GM18505 (cell line): Measurements from ENCODE around the gene RYR2.

Experiments used
- ATAC-seq: cut with Tn5 transposase; IDR thresholded peaks from one replicate; pipeline ENCODE4 v1.9.1; 2021; ENCODE audit not compliant: unreplicated experiment
- POLR2A ChIP-seq: IDR thresholded peaks from 4 replicates; pipeline ENCODE4 v1.6.1; 2011; ENCODE audit warnings: borderline replicate concordance; ENCODE audit not compliant: insufficient read depth, insufficient read length; ENCODE audit errors: extremely low read depth

The RYR2 gene

DNA sequence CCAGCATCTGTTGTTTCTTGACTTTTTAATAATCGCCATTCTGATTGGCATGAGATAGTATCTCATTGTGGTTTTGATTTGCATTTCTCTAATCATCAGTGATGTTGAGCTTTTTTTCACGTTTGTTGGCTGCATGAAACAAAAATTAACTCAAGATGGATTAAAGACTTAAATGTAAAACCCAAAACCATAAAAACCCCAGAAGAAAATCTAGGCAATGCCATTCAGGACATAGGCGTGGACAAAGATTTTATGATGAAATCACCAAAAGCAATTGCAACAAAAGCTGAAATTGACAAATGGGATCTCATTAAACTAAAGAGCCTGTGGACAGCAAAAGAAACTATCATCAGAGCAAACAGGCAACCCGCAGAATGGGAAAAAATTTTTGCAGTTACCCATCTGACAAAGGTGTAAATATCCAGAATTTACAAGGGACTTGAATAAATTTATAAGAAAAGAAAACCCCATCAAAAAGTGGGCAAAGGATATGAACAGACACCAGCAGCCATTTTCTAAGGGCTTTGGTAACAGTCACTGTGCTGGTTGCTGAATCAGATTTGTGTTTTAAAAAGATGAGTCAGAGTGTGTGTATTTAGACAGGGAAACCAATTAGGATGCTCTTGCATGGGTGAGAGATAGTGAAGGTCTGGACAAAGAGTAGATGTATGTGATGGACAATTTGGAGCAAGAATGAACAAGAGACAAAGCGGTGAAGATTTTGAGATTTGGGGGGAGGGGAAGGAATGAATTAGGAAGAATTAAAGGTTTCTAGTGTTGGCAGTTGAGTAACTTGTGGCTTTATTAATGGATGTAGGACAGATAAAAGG lies 110.7 kb downstream of the RYR2 start:
- TF ChIP-seq POLR2A: no peak
- no peak for ATAC-seq

DNA sequence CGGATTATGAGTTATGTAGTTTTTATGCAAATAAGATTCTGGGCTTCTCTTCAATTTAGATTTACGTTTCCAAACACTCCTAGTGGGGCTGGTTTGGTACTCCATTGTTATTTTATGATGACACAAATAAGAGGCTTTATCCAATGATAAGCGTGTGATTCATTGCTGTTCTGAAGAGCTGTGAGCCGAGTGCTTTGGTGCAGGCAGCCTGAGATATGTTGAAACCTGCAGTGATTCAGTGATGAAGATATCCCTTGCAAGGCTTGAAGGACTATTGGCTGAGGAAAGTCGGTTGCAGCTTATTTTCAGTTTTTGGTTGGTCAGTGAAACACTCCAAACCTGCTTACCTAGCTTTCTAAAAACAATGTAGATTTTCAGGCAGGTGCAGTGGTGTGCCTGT lies 112.2 kb downstream of the RYR2 start:
- no peak for ATAC-seq
- TF ChIP-seq POLR2A: no peak

DNA sequence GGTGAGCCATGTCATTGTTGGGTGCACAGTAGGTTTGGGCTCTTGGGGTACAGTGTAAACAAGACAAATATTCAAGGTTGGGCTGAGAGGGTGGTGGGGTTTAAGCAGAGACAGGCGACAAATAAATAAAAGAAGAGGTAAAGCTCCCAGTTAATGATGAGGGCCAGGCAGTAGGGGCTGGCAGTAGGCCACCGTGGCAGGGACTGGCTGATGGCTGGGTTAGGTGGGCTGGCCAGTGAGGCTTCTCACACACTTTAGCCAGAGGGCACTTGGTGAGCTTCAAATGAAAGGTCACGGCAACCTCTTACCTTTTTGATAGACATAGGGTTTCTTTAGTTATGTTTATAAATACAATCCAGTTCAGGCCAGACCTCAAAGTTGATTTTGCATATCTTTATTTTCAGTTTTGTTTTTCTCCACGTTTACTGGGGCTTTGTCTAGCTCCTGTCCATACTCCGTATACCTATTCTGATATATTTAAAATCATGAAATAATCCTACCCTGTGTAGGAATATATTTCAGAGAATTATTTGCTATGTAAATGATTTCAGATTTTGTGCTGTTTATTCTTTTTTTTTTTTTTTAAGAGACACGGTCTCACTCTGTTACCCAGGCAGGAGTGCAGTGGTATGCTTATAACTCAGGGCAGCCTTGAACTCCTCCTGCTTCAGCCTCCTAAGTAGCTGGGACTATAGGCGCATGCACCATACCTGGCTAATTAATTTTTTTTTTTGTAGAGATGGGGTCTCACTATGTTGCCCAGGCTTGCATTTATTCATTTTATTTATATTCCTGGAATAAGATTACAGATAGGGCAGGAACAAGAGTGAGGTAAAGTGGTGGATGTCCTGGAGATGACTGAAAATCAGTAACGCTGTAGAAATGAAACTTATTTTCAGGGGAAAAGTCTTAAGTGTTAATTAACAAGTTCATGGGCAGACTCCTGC lies 122.7 kb downstream of the RYR2 start:
- TF ChIP-seq POLR2A: no peak
- no peak for ATAC-seq

GRCh38 chr1:237166086-237166485 lies 124.1 kb downstream of the RYR2 start:
- TF ChIP-seq POLR2A: no peak
- ATAC-seq: no peak

GRCh38 chr1:237166593-237167101 lies 124.7 kb downstream of the RYR2 start:
- TF ChIP-seq POLR2A: no peak
- ATAC-seq: no peak

DNA sequence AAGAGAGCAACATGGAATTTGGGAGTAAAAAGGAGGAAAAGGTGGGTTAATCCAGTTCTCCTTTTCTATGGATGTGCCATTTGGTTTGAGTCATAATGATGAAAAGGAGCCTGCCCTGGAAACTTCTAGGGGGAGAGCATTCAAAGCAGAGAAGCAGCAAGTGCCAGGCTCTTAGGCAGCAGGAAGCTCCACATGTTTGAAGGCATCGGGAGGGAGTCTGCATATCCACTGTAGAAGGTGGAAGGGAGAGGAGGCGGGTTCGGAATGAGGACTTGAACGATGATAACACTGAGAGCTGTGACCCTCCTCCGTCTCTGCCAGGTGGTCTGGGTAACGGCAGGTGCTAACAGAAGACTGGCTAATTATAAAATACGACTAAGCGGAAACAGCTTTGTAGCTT lies 128.2 kb downstream of the RYR2 start:
- no peak for ATAC-seq
- TF ChIP-seq POLR2A: no peak

DNA sequence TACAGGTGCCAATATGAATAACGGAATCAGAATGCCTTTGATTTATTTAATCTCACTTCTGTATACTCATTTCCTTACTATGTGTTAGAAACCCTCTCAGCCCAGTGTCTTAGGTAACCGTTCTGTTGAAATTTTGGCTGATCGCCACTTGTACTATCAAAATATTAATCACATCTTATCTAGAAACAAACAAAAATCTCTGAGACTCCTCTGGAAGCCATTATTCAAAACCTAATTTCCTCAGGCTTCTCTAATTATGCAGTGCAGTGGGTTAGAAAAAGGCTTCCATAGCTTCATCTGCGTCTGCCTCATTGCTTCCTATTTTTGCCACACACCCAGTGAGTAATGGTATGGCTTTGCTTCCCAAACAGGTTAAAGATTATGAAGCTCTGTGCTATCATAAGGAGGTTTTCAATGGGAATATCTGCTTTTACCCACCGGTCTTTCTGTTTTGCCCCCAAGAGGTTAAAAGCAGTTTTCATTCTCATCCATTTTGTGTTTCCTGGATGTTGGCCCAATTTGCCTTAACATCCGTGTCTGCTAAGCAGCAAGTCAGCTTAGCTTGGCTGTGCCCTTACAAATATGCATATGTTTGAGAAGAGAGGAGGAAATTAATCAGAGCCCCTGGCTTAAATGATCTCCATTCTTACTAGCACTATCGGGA lies 129.6 kb downstream of the RYR2 start:
- TF ChIP-seq POLR2A: no peak
- ATAC-seq: no peak

DNA sequence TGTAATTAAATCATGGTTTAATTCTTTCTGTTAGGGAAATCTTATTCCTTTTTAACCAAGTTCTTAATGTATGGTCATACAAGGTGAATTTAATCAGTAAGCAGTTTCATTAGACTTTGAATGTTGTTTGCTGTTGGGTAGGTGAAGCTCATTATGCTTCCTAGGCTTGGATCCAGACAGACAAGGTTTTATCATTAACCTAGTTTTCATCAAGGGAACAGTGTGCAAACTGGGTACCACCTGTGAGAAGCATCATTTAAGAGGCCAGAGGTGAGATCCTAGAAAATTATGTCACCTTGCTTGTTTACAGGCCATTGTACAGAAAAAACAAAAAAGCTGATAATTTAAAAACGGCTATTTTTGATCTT lies 130.1 kb downstream of the RYR2 start:
- no peak for TF ChIP-seq POLR2A
- ATAC-seq: no peak

DNA sequence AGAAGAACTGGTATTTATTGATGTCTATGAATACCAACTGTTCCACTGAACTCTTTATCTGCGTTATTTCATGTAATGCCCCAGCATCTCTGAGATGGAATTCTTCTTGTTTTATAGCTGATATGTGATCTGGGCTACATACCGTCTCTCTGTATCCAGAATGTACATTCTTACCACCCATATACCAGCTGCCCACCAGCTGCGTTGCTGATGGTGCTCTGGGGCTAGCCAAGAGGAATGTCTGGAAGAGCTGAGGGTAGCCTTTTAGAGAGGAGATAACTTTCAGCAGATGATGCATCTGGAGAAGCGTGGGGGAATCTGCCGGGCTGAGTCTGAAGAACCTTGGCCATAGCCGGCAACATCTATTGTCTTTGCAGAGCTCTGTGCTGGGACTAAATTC lies 137.5 kb downstream of the RYR2 start:
- TF ChIP-seq POLR2A: no peak
- ATAC-seq: no peak

- ATAC-seq: no peak
- TF ChIP-seq POLR2A: no peak
These were observed 138.3 kb downstream of the RYR2 start for GRCh38 chr1:237180256-237180655.

GRCh38 chr1:237181743-237182317 lies 139.8 kb downstream of the RYR2 start:
- no peak for ATAC-seq
- TF ChIP-seq POLR2A: no peak

GRCh38 chr1:237183963-237184540 lies 142.1 kb downstream of the RYR2 start:
- no peak for ATAC-seq

More at GRCh38 chr1:237183963-237184540, 142.1 kb downstream of the RYR2 start:
- TF ChIP-seq POLR2A: no peak
